Measurements from ENCODE around the gene KRT36.

DNA sequence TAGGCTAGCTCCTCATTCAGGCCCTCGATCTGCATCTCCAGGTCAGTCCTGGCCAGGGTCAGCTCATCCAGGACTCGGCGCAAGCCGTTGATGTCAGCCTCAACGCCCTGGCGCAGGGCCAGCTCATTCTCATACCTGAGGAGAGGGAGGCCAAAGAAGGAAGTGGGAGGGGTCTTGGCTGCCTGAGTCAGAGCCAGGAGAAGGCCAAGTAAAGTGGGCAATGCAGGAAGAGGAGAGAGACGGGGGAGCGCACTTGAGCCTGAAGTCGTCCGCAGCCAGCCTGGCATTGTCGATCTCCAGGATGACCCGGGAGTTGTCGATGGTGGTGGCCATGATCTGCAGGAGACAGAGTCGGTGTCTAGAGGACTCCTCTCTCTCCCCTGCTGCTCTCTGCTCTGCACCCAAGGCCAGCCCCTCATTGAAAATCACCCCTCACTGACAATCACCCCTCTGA lies 27.1 kb upstream of the KRT36 start:
- no peak for TF ChIP-seq POLR2AphosphoS5 (IDR thresholded peaks at IDR 0.05)
- no peak for TF ChIP-seq EP300 (IDR thresholded peaks at IDR 0.05)
- TF ChIP-seq, protein P1, sequence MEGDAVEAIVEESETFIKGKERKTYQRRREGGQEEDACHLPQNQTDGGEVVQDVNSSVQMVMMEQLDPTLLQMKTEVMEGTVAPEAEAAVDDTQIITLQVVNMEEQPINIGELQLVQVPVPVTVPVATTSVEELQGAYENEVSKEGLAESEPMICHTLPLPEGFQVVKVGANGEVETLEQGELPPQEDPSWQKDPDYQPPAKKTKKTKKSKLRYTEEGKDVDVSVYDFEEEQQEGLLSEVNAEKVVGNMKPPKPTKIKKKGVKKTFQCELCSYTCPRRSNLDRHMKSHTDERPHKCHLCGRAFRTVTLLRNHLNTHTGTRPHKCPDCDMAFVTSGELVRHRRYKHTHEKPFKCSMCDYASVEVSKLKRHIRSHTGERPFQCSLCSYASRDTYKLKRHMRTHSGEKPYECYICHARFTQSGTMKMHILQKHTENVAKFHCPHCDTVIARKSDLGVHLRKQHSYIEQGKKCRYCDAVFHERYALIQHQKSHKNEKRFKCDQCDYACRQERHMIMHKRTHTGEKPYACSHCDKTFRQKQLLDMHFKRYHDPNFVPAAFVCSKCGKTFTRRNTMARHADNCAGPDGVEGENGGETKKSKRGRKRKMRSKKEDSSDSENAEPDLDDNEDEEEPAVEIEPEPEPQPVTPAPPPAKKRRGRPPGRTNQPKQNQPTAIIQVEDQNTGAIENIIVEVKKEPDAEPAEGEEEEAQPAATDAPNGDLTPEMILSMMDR (IDR thresholded peaks at IDR 0.05) = no peak
- TF ChIP-seq POLR2A (IDR thresholded peaks at IDR 0.05) = no peak

Data from stomach (tissue), 4 donors.